ENCODE data around the gene SPNS2. TPM values are rescaled to one million over a fixed set of nuclear protein-coding genes. Genes with fewer than 3 reads are reported as not detected.

Gene SPNS2
- total RNA-seq, 1 donor from 2014 or later: 0.34 TPM

- H3K9ac ChIP-seq: no peak overlapping the region
- Mint-ChIP-seq H3K27me3 (ENCODE audit: insufficient read depth, low read depth) (peaks cover 3% of the 10 kb centered on the region), H3K27ac (no peak overlapping the region), H3K36me3 (peaks cover under 1% of the 10 kb centered on the region), H3K4me1 (no peaks in the 10 kb centered on the region), H3K9me3 (no peaks in the 10 kb centered on the region), H3K4me3 (no peak overlapping the region)
- no peaks in the 10 kb centered on the region for H4K20me1 ChIP-seq (ENCODE audit: low read depth)
- no peak overlapping the region for H2AFZ ChIP-seq (replicated peaks)
- no peak for DNase-seq (ENCODE audit: low spot score)
- H3K27ac ChIP-seq: no peak overlapping the region
- peaks cover 16% of the 10 kb centered on the region for H3K27me3 ChIP-seq
- peaks cover 22% of the 10 kb centered on the region for H3K4me1 ChIP-seq
- peaks cover 4% of the 10 kb centered on the region for H3F3A ChIP-seq (ENCODE audit: low read depth)
- no peaks in the 10 kb centered on the region for H3K9me3 ChIP-seq (ENCODE audit: low read depth)
- H3K36me3 ChIP-seq: no peaks in the 10 kb centered on the region
- TF ChIP-seq CTCF (IDR thresholded peaks at IDR 0.05) (no peak), EZH2 (IDR thresholded peaks at IDR 0.05) (no peak), EZH2phosphoT487 (IDR thresholded peaks at IDR 0.05) (no peak)
- no peak overlapping the region for H3K4me3 ChIP-seq
- H3K79me2 ChIP-seq (ENCODE audit: low read depth): no peaks in the 10 kb centered on the region
- no peak overlapping the region for H3K4me2 ChIP-seq
Observed at GRCh38 chr17:4530799-4531730, 32.4 kb downstream of the SPNS2 start.

GRCh38 chr17:4531988-4532736 lies 33.5 kb downstream of the SPNS2 start:
- Histone ChIP-seq H3K27ac (no peak overlapping the region), H3K9me3 (ENCODE audit: low read depth) (no peaks in the 10 kb centered on the region), H3K4me2 (no peak overlapping the region), H4K20me1 (ENCODE audit: low read depth) (no peaks in the 10 kb centered on the region), H3K4me3 (no peak overlapping the region), H3K36me3 (no peaks in the 10 kb centered on the region), H3K27me3 (peaks cover 15% of the 10 kb centered on the region), H2AFZ (replicated peaks) (no peak overlapping the region), H3K79me2 (ENCODE audit: low read depth) (no peaks in the 10 kb centered on the region), H3F3A (ENCODE audit: low read depth) (peaks cover 3% of the 10 kb centered on the region), H3K9ac (no peak overlapping the region), H3K4me1 (peaks cover 27% of the 10 kb centered on the region)
- Mint-ChIP-seq H3K4me3 (no peak overlapping the region), H3K9me3 (no peaks in the 10 kb centered on the region), H3K36me3 (no peaks in the 10 kb centered on the region), H3K4me1 (no peaks in the 10 kb centered on the region), H3K27me3 (ENCODE audit: insufficient read depth, low read depth) (peaks cover 3% of the 10 kb centered on the region), H3K27ac (no peak overlapping the region)
- TF ChIP-seq EZH2phosphoT487 (IDR thresholded peaks at IDR 0.05): no peak
- no peak for TF ChIP-seq EZH2 (IDR thresholded peaks at IDR 0.05)
- no peak for TF ChIP-seq CTCF (IDR thresholded peaks at IDR 0.05)
- no peak for DNase-seq (ENCODE audit: low spot score)

GRCh38 chr17:4532860-4533522 lies 34.3 kb downstream of the SPNS2 start:
- Histone ChIP-seq H3K79me2 (ENCODE audit: low read depth) (no peaks in the 10 kb centered on the region), H3K4me1 (peaks cover 22% of the 10 kb centered on the region), H3K27me3 (peaks cover 14% of the 10 kb centered on the region), H3K4me3 (no peak overlapping the region), H3F3A (ENCODE audit: low read depth) (peaks cover 3% of the 10 kb centered on the region), H3K4me2 (no peak overlapping the region), H2AFZ (replicated peaks) (no peak overlapping the region), H3K9me3 (ENCODE audit: low read depth) (no peaks in the 10 kb centered on the region), H3K9ac (no peak overlapping the region), H3K27ac (no peak overlapping the region), H3K36me3 (no peaks in the 10 kb centered on the region), H4K20me1 (ENCODE audit: low read depth) (no peaks in the 10 kb centered on the region)
- H3K9me3 Mint-ChIP-seq: no peaks in the 10 kb centered on the region
- TF ChIP-seq EZH2 (IDR thresholded peaks at IDR 0.05) (no peak), EZH2phosphoT487 (IDR thresholded peaks at IDR 0.05) (no peak), CTCF (IDR thresholded peaks at IDR 0.05) (no peak)
- no peaks in the 10 kb centered on the region for H3K4me1 Mint-ChIP-seq
- DNase-seq (ENCODE audit: low spot score): no peak
- H3K36me3 Mint-ChIP-seq: no peaks in the 10 kb centered on the region
- H3K4me3 Mint-ChIP-seq: no peak overlapping the region
- peak overlapping the region; percentile 33 for H3K27ac Mint-ChIP-seq
- H3K27me3 Mint-ChIP-seq (ENCODE audit: insufficient read depth, low read depth): peaks cover 3% of the 10 kb centered on the region

Data from neural progenitor cell (in vitro differentiated cells).